Chondrocyte (in vitro differentiated cells): ENCODE measurements around the gene SHF. TPM values are rescaled to one million over a fixed set of nuclear protein-coding genes. Genes with fewer than 3 reads are reported as not detected.
A peak's percentile ranks its signal among the peaks of the same experiment; 100 is the strongest.

ENCODE experiments used
- DNase-seq: peaks from one replicate; pipeline ENCODE4 v3.0.0; 2021; ENCODE audit warnings: mixed read lengths, low spot score
- H3K27ac Mint-ChIP-seq: one replicate; pipeline ENCODE4 v1.8.0; 2021; ENCODE audit warnings: mild to moderate bottlenecking, moderate library complexity, mixed read lengths; ENCODE audit not compliant: unreplicated experiment
- H3K27me3 Mint-ChIP-seq: 2 replicates; pipeline ENCODE4 v1.8.0; 2021; ENCODE audit warnings: low read depth, mixed read lengths
- H3K36me3 Mint-ChIP-seq: 2 replicates; pipeline ENCODE4 v1.8.0; 2021; ENCODE audit warnings: low read depth, mixed read lengths
- H3K4me1 Mint-ChIP-seq: 2 replicates; pipeline ENCODE4 v1.8.0; 2021; ENCODE audit warnings: low read depth, mild to moderate bottlenecking, mixed read lengths
- H3K4me3 Mint-ChIP-seq: one replicate; pipeline ENCODE4 v1.8.0; 2021; ENCODE audit warnings: mild to moderate bottlenecking, moderate library complexity, mixed read lengths; ENCODE audit not compliant: unreplicated experiment
- H3K9me3 Mint-ChIP-seq: 2 replicates; pipeline ENCODE4 v1.8.0; 2021; ENCODE audit warnings: low read depth, mixed read lengths
- total RNA-seq: library from RNA; stranded (reverse); gene quantifications from 3 replicates; pipeline ENCODE4 v1.2.1, GENCODE V29; 2021
- TF ChIP-seq, protein P1 (sequence below): fragments of 200-600 bp; sonication (generic); IDR thresholded peaks from 2 replicates; pipeline ENCODE4 v1.5.0; 2021; ENCODE audit warnings: antibody characterized with exemption, mild to moderate bottlenecking, moderate library complexity

SHF gene
- total RNA-seq, 1 donor from 2014 or later: 4.9 TPM

- peaks cover 55% of the 10 kb centered on the region for H3K27me3 Mint-ChIP-seq
- TF ChIP-seq, protein P1, sequence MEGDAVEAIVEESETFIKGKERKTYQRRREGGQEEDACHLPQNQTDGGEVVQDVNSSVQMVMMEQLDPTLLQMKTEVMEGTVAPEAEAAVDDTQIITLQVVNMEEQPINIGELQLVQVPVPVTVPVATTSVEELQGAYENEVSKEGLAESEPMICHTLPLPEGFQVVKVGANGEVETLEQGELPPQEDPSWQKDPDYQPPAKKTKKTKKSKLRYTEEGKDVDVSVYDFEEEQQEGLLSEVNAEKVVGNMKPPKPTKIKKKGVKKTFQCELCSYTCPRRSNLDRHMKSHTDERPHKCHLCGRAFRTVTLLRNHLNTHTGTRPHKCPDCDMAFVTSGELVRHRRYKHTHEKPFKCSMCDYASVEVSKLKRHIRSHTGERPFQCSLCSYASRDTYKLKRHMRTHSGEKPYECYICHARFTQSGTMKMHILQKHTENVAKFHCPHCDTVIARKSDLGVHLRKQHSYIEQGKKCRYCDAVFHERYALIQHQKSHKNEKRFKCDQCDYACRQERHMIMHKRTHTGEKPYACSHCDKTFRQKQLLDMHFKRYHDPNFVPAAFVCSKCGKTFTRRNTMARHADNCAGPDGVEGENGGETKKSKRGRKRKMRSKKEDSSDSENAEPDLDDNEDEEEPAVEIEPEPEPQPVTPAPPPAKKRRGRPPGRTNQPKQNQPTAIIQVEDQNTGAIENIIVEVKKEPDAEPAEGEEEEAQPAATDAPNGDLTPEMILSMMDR: no peak
- DNase-seq: no peak
- H3K36me3 Mint-ChIP-seq: peaks cover 1% of the 10 kb centered on the region
- no peaks in the 10 kb centered on the region for H3K9me3 Mint-ChIP-seq
- H3K4me1 Mint-ChIP-seq: no peaks in the 10 kb centered on the region
- H3K4me3 Mint-ChIP-seq: no peak overlapping the region
- no peak overlapping the region for H3K27ac Mint-ChIP-seq
Measured at GRCh38 chr15:45132844-45133560, 54.8 kb downstream of the SHF start.

- TF ChIP-seq, protein P1: no peak
- H3K27me3 Mint-ChIP-seq: peaks cover 60% of the 10 kb centered on the region
- peaks cover 1% of the 10 kb centered on the region for H3K36me3 Mint-ChIP-seq
- H3K27ac Mint-ChIP-seq: no peak overlapping the region
- H3K4me1 Mint-ChIP-seq: no peaks in the 10 kb centered on the region
- DNase-seq: no peak
- H3K9me3 Mint-ChIP-seq: no peaks in the 10 kb centered on the region
- H3K4me3 Mint-ChIP-seq: no peak overlapping the region
Measured at GRCh38 chr15:45131510-45131909, 56.3 kb downstream of the SHF start.

GRCh38 chr15:45130291-45131000 lies 57.3 kb downstream of the SHF start:
- Mint-ChIP-seq H3K4me1 (no peaks in the 10 kb centered on the region), H3K9me3 (no peaks in the 10 kb centered on the region), H3K27me3 (peaks cover 66% of the 10 kb centered on the region), H3K27ac (no peak overlapping the region), H3K4me3 (no peak overlapping the region), H3K36me3 (peaks cover 1% of the 10 kb centered on the region)
- no peak for DNase-seq
- TF ChIP-seq, protein P1: no peak

- Mint-ChIP-seq H3K27me3 (peaks cover 70% of the 10 kb centered on the region), H3K4me1 (no peaks in the 10 kb centered on the region), H3K27ac (no peak within 1 kb of the TSS), H3K9me3 (no peaks in the 10 kb centered on the region), H3K4me3 (peak within 1 kb of the TSS; percentile 26), H3K36me3 (peaks cover under 1% of the 10 kb centered on the region)
- DNase-seq: no peak
- TF ChIP-seq, protein P1: no peak
Measured at GRCh38 chr15:45129651-45130129, 58.1 kb downstream of the SHF start, which contains the start of the genes DUOX1 and DUOXA1. DUOX1 (plus strand) TSS chr15:45129994; CDS start chr15:45131967, 1,973 bp downstream. DUOXA1 (minus strand) TSS chr15:45129879; CDS start chr15:45123014, 6,865 bp downstream.

DNA sequence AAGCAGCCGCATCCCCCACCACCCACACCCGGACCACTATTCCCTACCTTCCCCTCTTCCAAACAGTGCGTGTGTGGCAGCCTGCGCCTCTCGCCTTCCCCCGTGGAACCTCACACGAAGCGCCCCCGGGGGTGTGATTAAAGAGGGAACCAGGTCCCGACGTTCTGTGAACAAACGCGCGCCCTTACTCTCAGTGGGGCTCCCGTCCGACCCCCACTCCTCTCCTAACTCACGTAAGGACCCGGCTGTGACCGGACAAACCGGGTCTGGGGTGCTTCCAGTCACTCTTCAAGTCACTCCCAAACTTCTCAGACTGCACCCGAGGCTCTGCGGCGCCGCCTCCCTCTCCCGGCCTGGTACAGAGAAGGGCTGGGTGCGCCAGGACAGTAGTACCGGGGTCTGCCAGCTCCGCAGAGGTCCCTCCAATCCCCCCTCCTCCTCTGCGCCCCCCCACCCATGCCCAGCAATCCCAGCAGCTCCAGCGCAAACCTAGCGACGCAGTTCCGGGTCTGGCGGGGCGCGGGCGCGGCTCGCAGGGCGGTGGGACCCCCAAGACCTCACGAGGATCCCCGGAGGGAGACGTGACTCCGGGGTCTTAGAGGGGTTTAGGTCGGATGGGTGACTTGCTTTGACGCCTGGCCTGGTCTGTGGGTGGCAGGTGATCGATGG lies 58.7 kb downstream of the SHF start:
- TF ChIP-seq, protein P1: no peak
- DNase-seq: no peak
- H3K4me3 Mint-ChIP-seq: peak overlapping the region; percentile 26
- peaks cover 67% of the 10 kb centered on the region for H3K27me3 Mint-ChIP-seq
- no peaks in the 10 kb centered on the region for H3K4me1 Mint-ChIP-seq
- no peaks in the 10 kb centered on the region for H3K36me3 Mint-ChIP-seq
- no peak overlapping the region for H3K27ac Mint-ChIP-seq
- no peaks in the 10 kb centered on the region for H3K9me3 Mint-ChIP-seq
